HG02938 (cell line): ENCODE data around the gene RFX4.
"Not testable (repeated sequence)": the region's sequence is repeated elsewhere in the genome, so short reads cannot be mapped to it uniquely, and the experiment has no call there.

ENCODE experiments used
- ATAC-seq: cut with Tn5 transposase; IDR thresholded peaks from one replicate; pipeline ENCODE4 v1.9.1; 2021; ENCODE audit warnings: mild to moderate bottlenecking, moderate library complexity; ENCODE audit not compliant: unreplicated experiment

RFX4 gene

GRCh38 chr12:106588771-106589170 is 6.0 kb downstream of the RFX4 start:
- ATAC-seq = no peak

GRCh38 chr12:106590601-106591000 is 7.8 kb downstream of the RFX4 start:
- ATAC-seq = no peak

- no peak for ATAC-seq
These were observed 11.6 kb downstream of the RFX4 start for GRCh38 chr12:106594447-106594846.

GRCh38 chr12:106595268-106595667 is 12.5 kb downstream of the RFX4 start:
- ATAC-seq = no peak

GRCh38 chr12:106598003-106598402 is 15.2 kb downstream of the RFX4 start:
- ATAC-seq = no peak

GRCh38 chr12:106599302-106599701 is 16.5 kb downstream of the RFX4 start:
- no peak for ATAC-seq

- no peak for ATAC-seq
These were observed 17.7 kb downstream of the RFX4 start for GRCh38 chr12:106600503-106600902.

- no peak for ATAC-seq
These were observed 18.2 kb downstream of the RFX4 start for GRCh38 chr12:106601031-106601430.

GRCh38 chr12:106601496-106601895 is 18.7 kb downstream of the RFX4 start:
- no peak for ATAC-seq

- no peak for ATAC-seq
These were observed 19.3 kb downstream of the RFX4 start for GRCh38 chr12:106602076-106602475.

GRCh38 chr12:106605254-106605653 is 22.4 kb downstream of the RFX4 start:
- ATAC-seq = no peak

GRCh38 chr12:106620588-106620987 is 37.8 kb downstream of the RFX4 start:
- not testable (repeated sequence) for ATAC-seq

GRCh38 chr12:106625976-106626375 is 43.2 kb downstream of the RFX4 start:
- no peak for ATAC-seq

- ATAC-seq = no peak
These were observed 47.2 kb downstream of the RFX4 start for GRCh38 chr12:106629797-106630659.

GRCh38 chr12:106631150-106631549 is 48.3 kb downstream of the RFX4 start:
- ATAC-seq = no peak

GRCh38 chr12:106631797-106632196 is 49.0 kb downstream of the RFX4 start:
- no peak for ATAC-seq

- no peak for ATAC-seq
These were observed 50.1 kb downstream of the RFX4 start for GRCh38 chr12:106632797-106633450.

- ATAC-seq = no peak
These were observed 50.6 kb downstream of the RFX4 start for GRCh38 chr12:106633451-106633823.

- ATAC-seq = no peak
These were observed 51.4 kb downstream of the RFX4 start for GRCh38 chr12:106634206-106634605.

- no peak for ATAC-seq
These were observed 60.2 kb downstream of the RFX4 start for GRCh38 chr12:106643000-106643399.

- ATAC-seq = no peak
These were observed 61.7 kb downstream of the RFX4 start for GRCh38 chr12:106644335-106645073.

GRCh38 chr12:106645074-106645421 is 62.2 kb downstream of the RFX4 start:
- no peak for ATAC-seq
